ENCODE measurements around the gene RECQL. TPM values are rescaled to one million over a fixed set of nuclear protein-coding genes. Genes with fewer than 3 reads are reported as not detected.

Gene RECQL
- total and polyA plus RNA-seq, 2 of the 8 experiments (the other 6 are each of a cell fraction or from before 2014, with no cell fraction given), result 8.1 to 40.3 TPM

- TF ChIP-seq, protein P1, sequence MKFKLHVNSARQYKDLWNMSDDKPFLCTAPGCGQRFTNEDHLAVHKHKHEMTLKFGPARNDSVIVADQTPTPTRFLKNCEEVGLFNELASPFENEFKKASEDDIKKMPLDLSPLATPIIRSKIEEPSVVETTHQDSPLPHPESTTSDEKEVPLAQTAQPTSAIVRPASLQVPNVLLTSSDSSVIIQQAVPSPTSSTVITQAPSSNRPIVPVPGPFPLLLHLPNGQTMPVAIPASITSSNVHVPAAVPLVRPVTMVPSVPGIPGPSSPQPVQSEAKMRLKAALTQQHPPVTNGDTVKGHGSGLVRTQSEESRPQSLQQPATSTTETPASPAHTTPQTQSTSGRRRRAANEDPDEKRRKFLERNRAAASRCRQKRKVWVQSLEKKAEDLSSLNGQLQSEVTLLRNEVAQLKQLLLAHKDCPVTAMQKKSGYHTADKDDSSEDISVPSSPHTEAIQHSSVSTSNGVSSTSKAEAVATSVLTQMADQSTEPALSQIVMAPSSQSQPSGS (IDR thresholded peaks at IDR 0.05; ENCODE audit: low read length), result no peak
Measured at GRCh38 chr12:21545557-21545956, 44.1 kb upstream of the RECQL start (continued).

Measured in H1 (cell line).